Thymus (tissue), 11 donors: ENCODE results near the gene CCDC83. TPM values are rescaled to one million over a fixed set of nuclear protein-coding genes. Genes with fewer than 3 reads are reported as not detected.

Source experiments
- DNase-seq, 9 donors: peaks; one replicate each; pipeline ENCODE4 v3.0.0-alpha.2; 2013; ENCODE audit warnings: low spot score in 9 of 9, low read depth in 6 of 9, missing footprints in 1 of 9
- H3K27ac ChIP-seq, 2 donors: one replicate each; pipeline ENCODE4 v1.5.1; 2013; ENCODE audit warnings: control low read depth in 1 of 2, low read depth in 1 of 2, low read length in 1 of 2, mild to moderate bottlenecking in 1 of 2, moderate library complexity in 1 of 2
- H3K27me3 ChIP-seq, 2 donors: one replicate each; pipeline ENCODE4 v1.5.1; 2013; ENCODE audit warnings: low read length in 1 of 2; ENCODE audit not compliant: control insufficient read depth in 2 of 2, insufficient read depth in 1 of 2
- H3K36me3 ChIP-seq, 2 donors: one replicate each; pipeline ENCODE4 v1.5.1; 2013; ENCODE audit warnings: low read length in 1 of 2, mild to moderate bottlenecking in 1 of 2, moderate library complexity in 1 of 2; ENCODE audit not compliant: control insufficient read depth in 2 of 2, insufficient read depth in 2 of 2
- H3K4me1 ChIP-seq, 2 donors: one replicate each; pipeline ENCODE4 v1.5.1; 2013; ENCODE audit warnings: low read length in 2 of 2; ENCODE audit not compliant: control insufficient read depth in 2 of 2, insufficient read depth in 2 of 2
- H3K4me3 ChIP-seq, 2 donors: one replicate each; pipeline ENCODE4 v1.5.1; 2013; ENCODE audit warnings: low read length in 2 of 2, control low read depth in 1 of 2, mild to moderate bottlenecking in 1 of 2
- H3K9me3 ChIP-seq, 2 donors: one replicate each; pipeline ENCODE4 v1.5.1; 2013; ENCODE audit warnings: low read length in 1 of 2, mild to moderate bottlenecking in 1 of 2; ENCODE audit not compliant: control insufficient read depth in 2 of 2, insufficient read depth in 1 of 2
- WGBS: extraction: QIAGEN DNeasy Blood & Tissue Kit; methylation state at CpG from one replicate; pipeline ENCODE4 v1.1.7; 2013; 5-methylcytosine and 5-hydroxymethylcytosine counted together
- polyA plus RNA-seq: library from polyadenylated mRNA; stranded (reverse); fragments of 200-250 nt; gene quantifications from one replicate; pipeline ENCODE4 v1.2.3, GENCODE V29; 2013
- total RNA-seq: library from RNA; stranded (reverse); fragments of 120-200 nt; gene quantifications from one replicate; pipeline ENCODE4 v1.2.4, GENCODE V29; 2013
- donor health status: healthy.

Gene CCDC83
- total and polyA plus RNA-seq, 2 donors = 0.05 TPM; not detected in 1

DNA sequence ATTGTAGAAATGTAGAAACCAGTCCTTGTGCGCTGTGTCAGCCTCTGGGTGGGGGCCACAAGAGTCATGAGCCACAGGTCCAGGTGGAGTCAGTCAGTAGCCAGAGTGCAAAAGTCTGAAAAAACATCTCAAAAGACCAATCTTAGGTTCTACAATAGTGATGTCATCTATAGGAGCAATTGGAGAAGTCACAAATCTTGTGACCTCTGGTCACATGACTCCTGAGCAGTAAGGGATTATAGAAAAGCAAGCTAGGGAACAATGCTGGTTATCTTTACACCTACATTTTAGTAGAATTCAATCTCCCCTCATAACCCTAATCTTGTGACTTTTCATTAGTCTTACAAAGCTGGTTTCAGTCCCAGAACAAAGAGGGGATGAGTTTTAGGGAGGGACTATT is 82.7 kb downstream of the CCDC83 start:
- Histone ChIP-seq H3K27ac (no peak overlapping the region), H3K27me3 (peaks cover 0 to 7% of the 10 kb centered on the region in 2 donors), H3K36me3 (no peaks in the 10 kb centered on the region), H3K4me3 (no peak overlapping the region), H3K4me1 (no peaks in the 10 kb centered on the region), H3K9me3 (peaks cover 1 to 8% of the 10 kb centered on the region in 2 donors)
- no peak for DNase-seq
- 98% methylated on average over 1 of the region's 1 CpG for WGBS

DNA sequence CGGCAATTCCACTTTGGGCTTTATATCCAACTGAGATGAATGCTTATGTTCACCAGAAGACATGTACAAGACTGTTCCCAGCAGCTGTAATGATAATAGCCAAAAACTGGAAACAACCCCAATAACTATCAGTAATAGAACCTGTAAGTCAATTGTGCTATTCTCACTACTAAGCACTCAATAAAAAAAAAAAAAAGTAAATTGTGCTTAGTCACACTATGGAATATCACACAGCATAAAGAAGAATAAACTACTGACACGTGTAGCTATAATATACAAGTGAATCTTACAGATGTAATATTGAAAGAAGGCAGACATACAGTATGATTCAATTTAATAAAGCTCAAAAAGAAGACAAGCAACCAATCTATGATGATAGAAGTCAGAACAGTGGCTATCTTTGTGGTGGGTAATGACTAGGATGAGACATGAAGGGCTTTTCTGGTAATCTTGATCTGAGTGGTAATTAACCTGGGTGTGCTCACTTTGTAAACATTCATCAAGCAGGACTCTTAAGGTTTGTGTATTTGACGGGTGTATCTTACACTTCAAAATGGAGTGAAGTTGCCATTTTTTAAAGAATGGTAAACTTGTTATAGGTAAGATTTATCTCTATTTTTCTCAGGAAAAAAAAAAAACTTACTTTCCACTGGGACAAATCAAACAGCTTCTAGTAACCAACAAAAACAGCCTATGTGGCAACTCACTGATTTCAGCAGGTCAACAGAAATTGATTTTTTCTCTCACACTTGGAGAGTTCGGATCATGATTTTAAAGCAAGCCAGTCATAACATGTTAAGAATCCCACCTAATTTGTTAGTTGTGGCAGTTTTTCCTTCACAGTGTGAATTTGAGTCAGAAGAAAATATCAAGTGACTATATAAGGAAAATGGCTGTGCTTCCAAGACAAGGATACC is 84.2 kb downstream of the CCDC83 start:
- H3K27me3 ChIP-seq = peaks cover 0 to 7% of the 10 kb centered on the region in 2 donors
- H3K4me3 ChIP-seq = no peak overlapping the region
- no peaks in the 10 kb centered on the region for H3K4me1 ChIP-seq
- no peak overlapping the region for H3K27ac ChIP-seq
- DNase-seq = no peak
- whole genome bisulfite sequencing = 92% methylated on average over 4 of the region's 4 CpGs
- H3K9me3 ChIP-seq = peaks cover 1 to 11% of the 10 kb centered on the region in 2 donors
- no peaks in the 10 kb centered on the region for H3K36me3 ChIP-seq

DNA sequence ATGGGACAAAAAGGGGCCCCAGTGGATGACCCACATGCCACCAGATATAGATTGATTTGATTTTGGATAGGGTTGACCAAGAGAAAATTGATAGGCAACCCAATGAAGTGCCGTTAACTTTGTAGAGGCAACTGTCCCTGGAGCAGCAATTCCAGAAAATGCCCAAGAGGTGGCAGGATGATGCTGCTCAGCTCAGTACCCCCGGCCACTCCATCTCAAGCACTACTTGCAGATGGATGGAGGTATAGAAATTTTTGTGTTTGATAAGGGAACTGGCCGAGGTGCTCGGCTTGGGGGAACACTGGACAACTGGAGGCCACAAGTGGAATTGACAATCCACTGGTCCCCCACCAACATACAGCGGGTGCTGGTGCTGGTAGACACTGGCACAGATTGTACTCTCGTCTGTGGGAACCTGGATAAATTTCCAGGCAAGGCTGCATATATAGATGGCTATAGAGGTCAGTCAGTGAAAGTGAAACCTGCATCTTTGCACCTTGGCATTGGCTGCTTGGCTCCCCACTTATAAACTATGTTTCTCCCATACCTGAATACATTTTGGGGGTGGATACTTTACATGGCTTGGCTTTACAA is 86.3 kb downstream of the CCDC83 start:
- H3K9me3 ChIP-seq = peaks cover 0 to 11% of the 10 kb centered on the region in 2 donors
- H3K36me3 ChIP-seq = no peaks in the 10 kb centered on the region
- H3K27ac ChIP-seq = no peak overlapping the region
- no peak overlapping the region for H3K4me3 ChIP-seq
- DNase-seq = peak in 3 of 9 donors; percentile 6 to 22 (median 16)
- 73% methylated on average over 6 of the region's 6 CpGs for WGBS
- H3K4me1 ChIP-seq = no peaks in the 10 kb centered on the region
- H3K27me3 ChIP-seq = no peaks in the 10 kb centered on the region

DNA sequence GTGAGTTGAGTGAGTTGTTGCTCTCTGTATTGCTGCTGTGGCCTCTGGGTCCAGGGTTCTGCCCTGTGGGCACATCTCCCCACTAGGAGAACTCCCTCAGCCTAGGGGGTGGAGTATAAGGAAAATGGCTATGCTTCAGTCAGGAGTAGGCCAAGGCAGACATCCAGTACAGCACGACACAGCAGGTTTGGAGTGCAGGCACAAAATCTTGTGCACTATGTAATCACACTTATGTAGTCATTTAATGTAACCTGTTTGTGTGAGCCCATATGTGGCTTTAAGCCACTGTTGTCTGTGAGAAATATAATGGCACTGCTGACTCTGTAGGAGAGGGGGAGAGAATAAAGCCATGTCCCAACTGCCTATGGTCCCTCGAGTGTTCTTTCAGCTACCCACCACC is 90.1 kb downstream of the CCDC83 start:
- H3K9me3 ChIP-seq = peaks cover 0 to 11% of the 10 kb centered on the region in 2 donors
- H3K36me3 ChIP-seq = no peaks in the 10 kb centered on the region
- no peak for DNase-seq
- H3K4me1 ChIP-seq = peaks cover 0 to 3% of the 10 kb centered on the region in 2 donors
- H3K27ac ChIP-seq = no peak overlapping the region
- WGBS = 98% methylated on average over 2 of the region's 2 CpGs
- no peak overlapping the region for H3K4me3 ChIP-seq
- no peaks in the 10 kb centered on the region for H3K27me3 ChIP-seq

DNA sequence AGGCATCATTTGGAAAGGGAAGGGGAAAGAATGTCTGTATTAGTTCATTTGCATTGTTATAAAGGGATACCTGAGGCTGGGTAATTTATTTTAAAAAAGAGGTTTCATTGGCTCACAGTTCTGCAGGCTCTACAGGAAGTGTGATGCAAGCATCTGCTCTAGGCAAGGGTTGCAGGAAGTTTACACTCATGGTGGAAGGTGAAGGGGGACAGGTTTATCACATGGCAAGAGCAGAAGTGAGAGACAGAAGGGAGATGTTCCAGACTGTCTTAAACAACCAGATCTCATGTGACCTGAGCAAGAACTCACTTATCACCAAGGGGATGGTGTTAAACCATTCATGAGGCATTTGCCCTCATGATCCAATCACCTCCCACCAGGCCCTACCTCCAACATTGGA is 90.6 kb downstream of the CCDC83 start:
- Histone ChIP-seq H3K9me3 (peaks cover 0 to 11% of the 10 kb centered on the region in 2 donors), H3K4me1 (peaks cover 0 to 3% of the 10 kb centered on the region in 2 donors), H3K27ac (no peak overlapping the region), H3K4me3 (no peak overlapping the region), H3K27me3 (no peaks in the 10 kb centered on the region), H3K36me3 (no peaks in the 10 kb centered on the region)
- no peak for DNase-seq

DNA sequence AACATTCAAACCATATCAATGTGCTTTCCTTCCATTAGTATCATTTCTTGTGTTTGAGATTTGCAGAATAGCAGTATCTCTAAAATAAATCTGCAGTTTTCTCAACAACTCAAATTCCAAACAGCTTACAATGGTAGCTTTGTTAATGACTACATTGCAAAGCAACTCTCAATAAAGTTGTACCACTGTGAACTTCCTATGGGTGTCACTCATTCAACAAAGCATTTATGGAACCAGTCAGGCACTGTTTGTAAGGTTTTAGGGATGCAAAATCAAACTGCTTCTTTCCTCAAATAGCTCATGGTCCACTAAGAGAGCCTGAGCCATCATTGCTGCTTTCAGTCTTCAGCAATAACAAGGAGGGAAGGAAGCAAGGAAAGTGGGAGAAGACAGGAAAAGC is 91.0 kb downstream of the CCDC83 start:
- DNase-seq = no peak
- H3K4me1 ChIP-seq = peaks cover 0 to 3% of the 10 kb centered on the region in 2 donors
- no peak overlapping the region for H3K27ac ChIP-seq
- no peaks in the 10 kb centered on the region for H3K36me3 ChIP-seq
- peaks cover 0 to 11% of the 10 kb centered on the region in 2 donors for H3K9me3 ChIP-seq
- H3K4me3 ChIP-seq = no peak overlapping the region
- no peaks in the 10 kb centered on the region for H3K27me3 ChIP-seq

DNA sequence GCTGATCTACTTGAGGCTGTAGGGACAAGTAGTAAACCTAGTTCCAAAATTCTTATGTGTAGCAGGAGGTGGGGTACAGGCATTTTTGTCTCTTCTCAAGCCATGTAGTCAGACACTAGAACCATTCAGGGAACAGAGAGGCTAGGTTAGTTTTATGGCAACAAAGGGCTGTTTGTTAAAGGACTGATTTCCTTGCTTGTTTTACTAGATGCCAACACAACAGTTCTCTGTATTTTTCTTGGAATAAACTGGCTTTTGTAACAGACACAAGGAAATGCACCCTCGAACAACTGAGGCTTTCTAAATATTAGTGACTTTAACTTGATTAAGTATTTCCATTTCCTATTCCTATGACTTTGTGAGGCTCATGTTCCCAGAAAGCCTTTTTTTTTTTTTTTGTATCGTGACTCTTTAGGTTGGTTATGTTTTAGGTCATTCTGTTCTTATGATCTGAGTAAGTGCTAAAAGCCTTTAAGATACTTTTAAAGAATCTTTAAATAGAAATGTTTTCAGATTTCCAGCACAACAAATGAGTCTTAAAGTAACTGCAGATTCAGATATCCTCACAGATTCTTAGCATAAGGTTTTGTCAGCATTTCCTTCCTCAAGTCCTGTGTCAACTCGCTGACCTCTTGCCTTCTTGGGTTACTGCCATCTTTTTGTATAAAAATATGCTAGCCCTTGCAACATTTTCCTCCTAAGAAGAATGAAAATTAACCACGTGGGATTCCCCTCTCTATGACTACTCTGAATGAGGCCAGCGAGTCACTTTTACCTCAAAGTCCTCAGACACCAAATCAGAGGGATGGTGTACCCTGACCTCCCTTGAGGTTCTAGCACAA is 92.5 kb downstream of the CCDC83 start:
- Histone ChIP-seq H3K9me3 (peaks cover 0 to 11% of the 10 kb centered on the region in 2 donors), H3K4me3 (no peak overlapping the region), H3K4me1 (peaks cover 0 to 3% of the 10 kb centered on the region in 2 donors), H3K27ac (peak overlapping the region in 1 of 2 donors; percentile 11), H3K27me3 (no peaks in the 10 kb centered on the region), H3K36me3 (no peaks in the 10 kb centered on the region)
- DNase-seq = no peak
- whole genome bisulfite sequencing = 54% methylated on average over 5 of the region's 5 CpGs

DNA sequence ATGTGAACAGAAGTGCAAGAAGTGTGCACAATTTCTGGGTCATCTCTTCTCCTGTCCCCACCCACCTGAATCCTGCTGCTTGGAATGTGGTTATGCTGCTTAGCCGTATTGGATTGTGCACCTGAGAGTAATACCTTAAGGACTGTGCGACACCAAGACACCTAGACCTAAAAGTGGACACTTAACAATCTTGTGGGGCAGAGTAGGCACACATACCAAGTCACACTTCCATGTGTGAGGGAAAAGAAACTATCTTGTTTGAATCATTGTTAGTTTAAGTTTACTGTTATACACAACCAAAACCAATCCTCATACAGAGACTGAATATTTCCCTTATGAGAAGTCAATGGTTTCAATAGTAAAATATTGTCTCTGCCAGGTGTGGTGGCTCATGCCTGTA is 93.7 kb downstream of the CCDC83 start:
- WGBS = 94% methylated on average over 2 of the region's 2 CpGs
- no peak for DNase-seq
- H3K36me3 ChIP-seq = peaks cover 0 to 3% of the 10 kb centered on the region in 2 donors
- peaks cover 0 to 3% of the 10 kb centered on the region in 2 donors for H3K4me1 ChIP-seq
- H3K4me3 ChIP-seq = no peak overlapping the region
- H3K9me3 ChIP-seq = peaks cover 0 to 11% of the 10 kb centered on the region in 2 donors
- no peaks in the 10 kb centered on the region for H3K27me3 ChIP-seq
- no peak overlapping the region for H3K27ac ChIP-seq
